WERI-Rb-1 (cell line): ENCODE results near the gene VTI1B.
"Not testable (repeated sequence)": the region's sequence is repeated elsewhere in the genome, so short reads cannot be mapped to it uniquely, and the experiment has no call there.

ENCODE experiments used
- DNase-seq: peaks from one replicate; pipeline ENCODE4 v3.0.0-alpha.2; 2020
- H3K27ac ChIP-seq: fragments of 250-450 bp; sonication (Bioruptor Pico); 2 replicates; pipeline ENCODE4 v1.5.1; 2020; ENCODE audit warnings: mild to moderate bottlenecking, moderate library complexity
- H3K27me3 ChIP-seq: fragments of 250-450 bp; sonication (Bioruptor Pico); 2 replicates; pipeline ENCODE4 v1.5.1; 2021; ENCODE audit warnings: mild to moderate bottlenecking, low read depth, moderate library complexity; ENCODE audit not compliant: insufficient read depth, severe bottlenecking
- H3K36me3 ChIP-seq: fragments of 250-450 bp; sonication (Bioruptor Pico); 2 replicates; pipeline ENCODE4 v1.5.1; 2020; ENCODE audit warnings: mild to moderate bottlenecking, moderate library complexity
- H3K4me3 ChIP-seq: 2 replicates; pipeline ENCODE4 v1.5.1; 2011; ENCODE audit warnings: low read depth, mild to moderate bottlenecking, control low read depth, low read length
- H3K9me3 ChIP-seq: fragments of 250-450 bp; sonication (Bioruptor Pico); 2 replicates; pipeline ENCODE4 v1.5.1; 2021; ENCODE audit warnings: mild to moderate bottlenecking, moderate library complexity; ENCODE audit not compliant: severe bottlenecking
- CTCF ChIP-seq: IDR thresholded peaks from 2 replicates; pipeline ENCODE4 v1.5.1; 2011; ENCODE audit warnings: low read depth, mild to moderate bottlenecking, control low read depth, inconsistent platforms, low read length

Gene VTI1B

DNA sequence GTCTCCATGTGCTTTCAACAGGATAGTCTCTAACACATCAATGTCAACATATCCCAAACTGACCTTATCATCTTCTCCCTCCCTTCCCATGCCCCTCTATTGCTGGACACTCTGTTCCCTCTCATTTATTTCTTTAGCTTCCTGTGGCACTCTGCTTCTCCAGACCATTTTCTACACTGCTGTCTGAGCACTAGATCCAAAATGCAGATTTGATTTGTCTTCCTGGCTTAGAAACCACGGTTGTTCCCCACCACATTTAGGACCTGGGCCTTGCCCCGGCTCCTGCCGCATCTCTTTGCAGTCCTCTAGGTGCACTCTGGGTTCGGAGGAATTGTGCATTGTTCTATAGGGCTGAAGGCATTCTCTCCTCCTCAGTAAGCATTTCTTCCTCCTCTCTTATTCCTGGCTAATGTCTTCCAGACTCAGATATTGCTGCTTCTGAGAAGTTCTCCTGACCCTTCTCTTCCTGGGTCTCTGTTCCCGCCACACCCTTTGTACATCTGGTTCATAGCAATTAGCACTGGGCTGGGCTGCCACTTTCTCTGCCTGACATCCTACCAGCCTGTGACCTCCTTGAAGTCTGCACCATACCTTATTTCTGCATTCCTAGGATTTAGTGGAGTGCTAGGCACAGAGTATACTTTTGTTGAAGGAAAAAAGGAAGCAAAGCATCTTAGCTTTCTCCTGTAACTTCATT is 40.8 kb downstream of the VTI1B start:
- Histone ChIP-seq H3K4me3 (no peak overlapping the region), H3K36me3 (peaks cover 24% of the 10 kb centered on the region), H3K9me3 (no peaks in the 10 kb centered on the region), H3K27ac (no peak overlapping the region), H3K27me3 (no peaks in the 10 kb centered on the region)
- DNase-seq: no peak
- no peak for TF ChIP-seq CTCF

DNA sequence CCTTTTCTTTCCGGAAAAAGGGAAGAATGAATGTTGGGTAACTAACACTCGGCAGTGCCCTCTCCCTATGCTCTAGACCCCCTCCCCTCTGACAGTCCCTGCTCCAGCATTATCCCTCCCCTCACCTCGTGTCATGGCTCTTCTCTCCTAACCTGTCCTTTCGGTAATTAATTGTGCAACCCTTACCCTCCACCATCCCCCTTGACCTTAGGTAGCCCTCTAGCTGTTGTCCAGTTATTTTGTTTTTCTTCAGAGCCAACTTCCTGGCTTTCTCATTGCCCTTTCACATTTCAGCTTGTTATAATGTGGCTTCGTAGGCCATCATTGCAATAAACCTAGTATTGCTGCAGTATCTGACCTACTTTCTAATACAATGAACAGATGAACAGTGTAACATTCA is 43.5 kb downstream of the VTI1B start:
- Histone ChIP-seq H3K4me3 (no peak overlapping the region), H3K9me3 (no peaks in the 10 kb centered on the region), H3K27ac (no peak overlapping the region), H3K27me3 (no peaks in the 10 kb centered on the region), H3K36me3 (peaks cover 33% of the 10 kb centered on the region)
- TF ChIP-seq CTCF: no peak
- no peak for DNase-seq

- Histone ChIP-seq H3K27ac (no peak overlapping the region), H3K4me3 (no peak overlapping the region), H3K27me3 (no peaks in the 10 kb centered on the region), H3K36me3 (peaks cover 33% of the 10 kb centered on the region), H3K9me3 (no peaks in the 10 kb centered on the region)
- TF ChIP-seq CTCF: no peak
- DNase-seq: no peak
Observed at GRCh38 chr14:67630186-67630585, 44.2 kb downstream of the VTI1B start.

GRCh38 chr14:67627519-67627918 is 46.9 kb downstream of the VTI1B start:
- Histone ChIP-seq H3K36me3 (peaks cover 53% of the 10 kb centered on the region), H3K27me3 (no peaks in the 10 kb centered on the region), H3K27ac (no peak overlapping the region), H3K9me3 (no peaks in the 10 kb centered on the region), H3K4me3 (no peak overlapping the region)
- no peak for TF ChIP-seq CTCF
- no peak for DNase-seq

DNA sequence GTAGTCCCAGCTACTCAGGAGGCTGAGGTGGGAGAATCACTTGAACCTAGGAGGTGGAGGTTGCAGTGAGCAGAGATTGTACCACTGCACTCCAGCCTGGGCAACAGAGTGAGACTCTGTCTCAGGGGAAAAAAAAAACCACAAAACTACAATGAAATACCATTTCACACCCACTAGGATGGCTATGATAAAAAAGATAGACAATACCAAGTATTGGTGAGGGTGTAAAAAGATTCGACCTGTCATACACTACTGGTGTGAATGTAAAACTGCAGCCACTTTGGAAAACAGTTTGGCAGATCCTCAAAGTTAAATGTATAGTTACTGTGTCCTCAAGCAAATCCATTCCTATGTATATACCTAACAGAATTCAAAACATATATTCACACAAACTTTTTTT is 48.3 kb downstream of the VTI1B start:
- DNase-seq, H3K9me3 ChIP-seq, H3K4me3 ChIP-seq, H3K27me3 ChIP-seq, H3K27ac ChIP-seq: not testable (repeated sequence)
- peaks cover 57% of the 10 kb centered on the region for H3K36me3 ChIP-seq

DNA sequence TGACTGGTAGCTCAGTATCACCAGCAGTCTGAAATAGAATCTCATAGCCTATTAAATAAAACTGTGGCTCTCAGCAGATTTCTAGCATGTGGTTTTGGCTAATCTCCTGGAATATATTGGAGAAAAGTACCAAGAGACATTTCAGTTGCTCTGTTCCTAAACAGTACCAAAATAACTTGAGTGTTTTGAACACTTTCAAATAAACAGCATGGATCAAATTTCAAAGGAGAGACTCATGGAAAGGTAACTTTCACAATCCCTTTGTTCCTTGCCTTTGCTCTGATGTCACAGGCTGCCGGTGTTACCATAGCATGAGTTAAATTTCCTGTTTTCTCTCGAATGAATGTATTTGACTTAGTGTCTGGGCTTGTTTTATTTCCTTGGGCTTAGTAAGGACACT is 51.3 kb downstream of the VTI1B start:
- no peak for DNase-seq
- Histone ChIP-seq H3K27me3 (no peaks in the 10 kb centered on the region), H3K9me3 (no peaks in the 10 kb centered on the region), H3K27ac (no peak overlapping the region), H3K36me3 (peaks cover 53% of the 10 kb centered on the region), H3K4me3 (no peak overlapping the region)
- TF ChIP-seq CTCF: no peak
